Stimulated activated naive B cell treated with anti-CD40 and anti-IgM and Interleukin-4, amounts not matched to agents 10 μg/mL and 1 μg/mL and 100 μg/mL, for 72 hours (primary cell): ENCODE data around the gene POLR1D.
A peak's percentile ranks its signal among the peaks of the same experiment; 100 is the strongest.
"Not testable (repeated sequence)": the region's sequence is repeated elsewhere in the genome, so short reads cannot be mapped to it uniquely, and the experiment has no call there.

Source experiments
- ATAC-seq, 2 donors: fragments of 150-1000 bp; cut with Tn5 transposase; replicated peaks; 2 replicates each; pipeline ENCODE4 v1.10.0; 2021; ENCODE audit warnings: moderate library complexity in 1 of 2
- DNase-seq: peaks from one replicate; pipeline ENCODE4 v3.0.0; 2021
- H3K27ac Mint-ChIP-seq: one replicate; pipeline ENCODE4 v1.8.0; 2022; ENCODE audit warnings: mild to moderate bottlenecking, mixed read lengths
- H3K27me3 Mint-ChIP-seq, 2 donors: one replicate each; pipeline ENCODE4 v1.8.0; 2022; ENCODE audit warnings: mixed read lengths in 2 of 2
- H3K36me3 Mint-ChIP-seq, 2 donors: one replicate each; pipeline ENCODE4 v1.8.0; 2022; ENCODE audit warnings: mixed read lengths in 2 of 2, mild to moderate bottlenecking in 1 of 2
- H3K4me1 Mint-ChIP-seq, 2 donors: one replicate each; pipeline ENCODE4 v1.8.0; 2022; ENCODE audit warnings: mixed read lengths in 2 of 2, mild to moderate bottlenecking in 1 of 2
- H3K4me3 Mint-ChIP-seq, 2 donors: one replicate each; pipeline ENCODE4 v1.8.0; 2022; ENCODE audit warnings: mild to moderate bottlenecking in 2 of 2, mixed read lengths in 2 of 2, moderate library complexity in 1 of 2
- H3K9me3 Mint-ChIP-seq, 2 donors: one replicate each; pipeline ENCODE4 v1.8.0; 2022; ENCODE audit warnings: mixed read lengths in 2 of 2, mild to moderate bottlenecking in 1 of 2

Gene POLR1D

DNA sequence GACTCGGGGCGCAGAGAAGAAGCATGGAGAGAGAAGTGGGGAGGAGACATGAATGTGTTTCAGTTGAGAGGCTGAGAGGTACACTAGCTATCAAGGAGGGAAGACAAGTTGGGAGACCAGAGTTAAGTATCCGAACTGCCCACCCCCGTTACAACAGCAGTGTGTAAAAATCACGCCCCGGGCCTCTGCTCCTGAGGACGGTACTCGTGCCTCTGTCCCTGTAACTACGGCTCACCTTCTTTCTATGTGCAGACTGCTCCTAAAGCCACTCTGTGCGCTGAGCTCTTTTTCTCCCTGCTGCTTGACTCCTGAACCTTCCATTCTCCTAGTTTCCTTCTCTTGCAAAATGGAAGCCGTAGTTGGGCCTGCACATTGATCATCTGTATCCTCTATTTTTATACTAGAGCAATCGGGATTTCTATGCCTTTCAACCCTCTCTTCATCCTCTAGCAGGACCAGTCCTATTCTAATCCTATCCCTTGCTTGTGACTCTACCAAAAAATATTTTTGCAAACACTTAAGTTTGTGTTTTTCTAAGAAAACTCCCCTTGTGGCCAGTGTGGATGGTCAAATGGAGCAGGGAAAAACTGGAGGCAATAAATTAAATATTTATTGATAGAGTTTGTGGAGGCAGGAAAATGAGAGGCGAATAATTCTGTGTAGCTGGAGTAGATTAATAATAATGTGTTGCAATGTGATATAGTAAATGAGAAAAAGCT, 569 bp downstream of the POLR1D start:
- DNase-seq: no peak

DNA sequence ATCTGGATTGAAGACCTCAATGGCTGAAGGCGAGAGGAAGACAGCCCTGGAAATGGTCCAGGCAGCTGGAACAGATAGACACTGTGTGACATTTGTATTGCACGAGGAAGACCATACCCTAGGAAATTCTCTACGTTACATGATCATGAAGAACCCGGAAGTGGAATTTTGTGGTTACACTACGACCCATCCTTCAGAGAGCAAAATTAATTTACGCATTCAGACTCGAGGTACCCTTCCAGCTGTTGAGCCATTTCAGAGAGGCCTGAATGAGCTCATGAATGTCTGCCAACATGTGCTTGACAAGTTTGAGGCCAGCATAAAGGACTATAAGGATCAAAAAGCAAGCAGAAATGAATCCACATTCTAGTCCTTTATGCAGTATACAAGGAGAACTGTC, 1.2 kb downstream of the POLR1D start:
- Mint-ChIP-seq H3K4me3 (peak overlapping the region; percentile 94 to 95), H3K9me3 (no peaks in the 10 kb centered on the region), H3K27me3 (no peaks in the 10 kb centered on the region), H3K27ac (peak overlapping the region; percentile 14), H3K4me1 (peaks cover 48 to 75% of the 10 kb centered on the region in 2 donors), H3K36me3 (peaks cover 26 to 47% of the 10 kb centered on the region in 2 donors)
- ATAC-seq: no peak
- DNase-seq: no peak

More for the DNA sequence above, 569 bp downstream of the POLR1D start:
- Mint-ChIP-seq H3K4me1 (peaks cover 46 to 75% of the 10 kb centered on the region in 2 donors), H3K9me3 (no peaks in the 10 kb centered on the region), H3K27ac (peak overlapping the region; percentile 86), H3K36me3 (peaks cover 20 to 41% of the 10 kb centered on the region in 2 donors), H3K4me3 (peak overlapping the region; percentile 94 to 95), H3K27me3 (no peaks in the 10 kb centered on the region)
- no peak for ATAC-seq

DNA sequence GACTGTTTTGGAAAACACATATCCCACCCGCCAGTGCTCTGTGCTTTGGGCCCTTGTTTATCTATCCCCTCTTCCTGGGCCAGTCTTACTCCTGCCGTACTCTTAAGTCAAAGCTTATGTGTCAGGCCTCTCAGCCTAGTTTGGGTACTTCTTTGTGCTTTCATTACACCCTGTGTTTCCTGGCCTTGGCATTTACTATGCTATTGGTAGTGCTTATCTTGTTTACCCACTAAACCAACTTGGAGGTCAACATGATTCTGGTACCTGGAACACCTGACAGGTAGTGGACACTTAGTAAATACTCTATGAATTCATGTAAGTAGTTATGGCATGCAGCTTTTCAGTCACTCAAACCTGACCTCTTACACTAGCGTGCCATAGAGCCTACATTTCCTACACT, 2.4 kb downstream of the POLR1D start:
- Mint-ChIP-seq H3K27me3 (no peaks in the 10 kb centered on the region), H3K27ac (no peak overlapping the region), H3K4me1 (peaks cover 42 to 67% of the 10 kb centered on the region in 2 donors), H3K36me3 (peaks cover 33 to 52% of the 10 kb centered on the region in 2 donors), H3K9me3 (no peaks in the 10 kb centered on the region), H3K4me3 (no peak overlapping the region)
- DNase-seq (no peak), ATAC-seq (no peak)

DNA sequence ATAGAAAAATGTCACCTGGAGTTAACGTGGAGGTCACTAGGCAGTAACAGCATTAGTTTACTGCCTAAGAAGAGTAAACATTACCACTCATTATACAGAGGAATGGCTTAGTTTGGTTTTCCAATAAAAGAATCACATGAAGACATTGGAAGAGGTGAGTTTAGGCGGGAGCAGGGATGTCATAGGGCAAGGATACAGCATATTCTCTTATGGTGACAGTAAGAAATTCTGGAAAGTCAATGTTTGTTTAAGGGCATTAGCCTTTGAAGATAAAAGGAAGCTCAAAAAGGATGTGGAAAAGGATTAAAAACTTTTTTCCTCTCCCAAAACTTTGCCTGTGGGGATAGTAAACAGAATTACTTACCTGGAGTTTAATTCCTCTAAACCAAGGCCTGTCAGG, 4.1 kb downstream of the POLR1D start:
- H3K4me1 Mint-ChIP-seq: peaks cover 39 to 62% of the 10 kb centered on the region in 2 donors
- no peaks in the 10 kb centered on the region for H3K9me3 Mint-ChIP-seq
- no peak overlapping the region for H3K27ac Mint-ChIP-seq
- H3K36me3 Mint-ChIP-seq: peaks cover 35 to 55% of the 10 kb centered on the region in 2 donors
- no peaks in the 10 kb centered on the region for H3K27me3 Mint-ChIP-seq
- H3K4me3 Mint-ChIP-seq: no peak overlapping the region
- DNase-seq: no peak
- no peak for ATAC-seq

DNA sequence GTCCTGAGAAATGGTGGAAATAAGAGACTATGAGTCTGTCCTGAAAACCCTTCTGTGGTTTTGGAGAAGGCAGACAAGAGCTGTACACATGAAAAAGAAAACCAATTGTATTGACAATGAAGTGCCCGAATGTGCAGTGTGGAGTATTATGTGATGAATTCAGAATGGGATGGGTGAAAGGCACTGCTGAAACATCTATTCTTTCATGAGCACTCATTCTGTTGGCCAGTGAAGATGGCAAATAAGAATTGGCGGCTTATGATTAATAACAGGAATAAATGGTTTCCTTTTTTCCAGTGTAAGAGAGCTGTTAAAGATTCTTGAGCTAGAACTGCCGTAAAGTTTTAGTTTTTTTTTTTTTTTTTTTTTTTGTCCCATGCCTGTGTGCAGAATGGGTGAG, 5.7 kb downstream of the POLR1D start:
- H3K36me3 Mint-ChIP-seq: peaks cover 40 to 66% of the 10 kb centered on the region in 2 donors
- no peak overlapping the region for H3K27ac Mint-ChIP-seq
- DNase-seq (no peak), ATAC-seq (no peak)
- no peaks in the 10 kb centered on the region for H3K27me3 Mint-ChIP-seq
- H3K9me3 Mint-ChIP-seq: no peaks in the 10 kb centered on the region
- no peak overlapping the region for H3K4me3 Mint-ChIP-seq
- peaks cover 46 to 75% of the 10 kb centered on the region in 2 donors for H3K4me1 Mint-ChIP-seq

DNA sequence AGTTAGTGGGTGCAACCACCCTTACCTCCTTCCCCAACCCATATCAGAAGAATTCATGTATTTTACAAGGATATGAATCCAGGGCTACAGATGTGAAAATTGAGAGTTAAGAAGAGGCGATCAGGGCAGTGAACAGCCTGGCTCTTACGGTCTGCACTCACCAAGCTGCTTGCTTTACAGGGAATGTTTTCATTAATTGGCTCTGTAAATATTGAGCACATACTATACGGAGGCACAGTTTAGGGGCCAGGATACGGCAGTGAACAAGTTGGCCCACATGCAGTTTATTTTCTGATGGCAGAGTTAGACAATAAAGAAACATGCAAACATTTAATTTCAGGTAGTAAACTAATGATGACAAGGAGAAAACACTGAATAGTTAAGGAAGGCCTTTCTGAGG, 6.4 kb downstream of the POLR1D start:
- ATAC-seq: no peak
- peaks cover 42 to 75% of the 10 kb centered on the region in 2 donors for H3K4me1 Mint-ChIP-seq
- no peaks in the 10 kb centered on the region for H3K27me3 Mint-ChIP-seq
- no peak overlapping the region for H3K27ac Mint-ChIP-seq
- H3K36me3 Mint-ChIP-seq: peaks cover 45 to 67% of the 10 kb centered on the region in 2 donors
- no peaks in the 10 kb centered on the region for H3K9me3 Mint-ChIP-seq
- no peak for DNase-seq
- no peak overlapping the region for H3K4me3 Mint-ChIP-seq

DNA sequence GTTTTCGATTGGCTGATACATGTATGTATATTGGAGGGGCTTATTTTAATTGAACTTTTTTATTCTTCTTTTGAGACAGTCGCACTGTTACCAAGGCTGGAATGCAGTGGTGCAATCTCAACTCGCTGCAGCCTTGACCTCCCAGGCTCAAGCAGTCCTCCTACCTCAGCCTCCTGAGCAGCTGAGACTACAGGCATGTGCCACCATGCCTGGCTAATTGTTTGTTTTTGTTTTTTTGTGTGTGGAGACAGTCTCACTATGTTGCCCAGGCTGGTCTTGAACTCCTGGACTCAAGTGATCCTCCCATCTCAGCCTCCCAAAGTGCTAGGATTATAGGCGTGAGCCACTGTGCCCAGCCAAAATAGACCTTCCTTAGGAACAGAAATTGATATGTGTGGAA, 7.1 kb downstream of the POLR1D start:
- DNase-seq, H3K9me3 Mint-ChIP-seq, ATAC-seq, H3K4me3 Mint-ChIP-seq, H3K27me3 Mint-ChIP-seq, H3K27ac Mint-ChIP-seq: not testable (repeated sequence)
- peaks cover 37 to 71% of the 10 kb centered on the region in 2 donors for H3K4me1 Mint-ChIP-seq
- peaks cover 41 to 62% of the 10 kb centered on the region in 2 donors for H3K36me3 Mint-ChIP-seq

DNA sequence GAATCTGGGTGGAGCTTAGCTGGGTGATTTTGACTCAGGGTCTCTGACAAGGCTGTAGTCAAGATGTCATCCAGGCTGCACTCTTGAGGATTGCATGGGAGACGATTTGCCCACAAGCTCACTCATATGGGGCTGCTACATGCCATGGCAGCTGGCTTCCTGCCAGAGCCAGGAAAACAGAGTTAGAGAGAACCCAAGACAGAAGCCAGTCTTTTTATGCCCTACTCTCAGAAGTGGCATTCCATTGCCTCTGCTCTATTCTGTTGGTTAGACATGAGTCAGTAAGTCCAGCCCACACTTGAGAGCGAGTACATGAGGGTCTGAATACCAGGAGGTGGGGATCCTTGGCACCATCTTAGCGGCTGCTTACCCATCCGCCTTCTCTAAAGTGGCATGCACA, 9.5 kb downstream of the POLR1D start:
- H3K27ac Mint-ChIP-seq: no peak overlapping the region
- ATAC-seq (no peak), DNase-seq (no peak)
- H3K4me1 Mint-ChIP-seq: peaks cover 31 to 60% of the 10 kb centered on the region in 2 donors
- peaks cover 35 to 52% of the 10 kb centered on the region in 2 donors for H3K36me3 Mint-ChIP-seq
- H3K4me3 Mint-ChIP-seq: no peak overlapping the region
- H3K27me3 Mint-ChIP-seq: no peaks in the 10 kb centered on the region
- H3K9me3 Mint-ChIP-seq: no peaks in the 10 kb centered on the region

DNA sequence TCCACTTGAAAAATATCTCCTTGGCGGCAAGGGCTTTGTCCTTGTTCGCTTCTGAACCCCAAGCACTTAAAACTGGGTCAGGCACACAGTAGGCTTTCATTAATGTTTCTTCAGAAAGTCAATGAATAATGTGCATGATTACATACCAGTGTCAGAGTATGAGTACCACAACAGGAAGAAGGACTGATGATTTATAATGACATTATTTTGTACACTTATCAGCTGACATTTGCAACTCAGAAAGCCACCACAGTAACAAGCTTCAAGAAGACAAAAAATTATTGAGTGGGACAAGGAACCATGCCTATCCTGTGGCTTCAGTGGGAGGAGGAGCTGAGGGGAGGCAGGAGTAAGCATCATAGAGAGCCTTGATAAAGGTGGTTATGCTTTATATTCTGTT, 10.0 kb downstream of the POLR1D start:
- H3K36me3 Mint-ChIP-seq: peaks cover 35 to 49% of the 10 kb centered on the region in 2 donors
- DNase-seq: no peak

DNA sequence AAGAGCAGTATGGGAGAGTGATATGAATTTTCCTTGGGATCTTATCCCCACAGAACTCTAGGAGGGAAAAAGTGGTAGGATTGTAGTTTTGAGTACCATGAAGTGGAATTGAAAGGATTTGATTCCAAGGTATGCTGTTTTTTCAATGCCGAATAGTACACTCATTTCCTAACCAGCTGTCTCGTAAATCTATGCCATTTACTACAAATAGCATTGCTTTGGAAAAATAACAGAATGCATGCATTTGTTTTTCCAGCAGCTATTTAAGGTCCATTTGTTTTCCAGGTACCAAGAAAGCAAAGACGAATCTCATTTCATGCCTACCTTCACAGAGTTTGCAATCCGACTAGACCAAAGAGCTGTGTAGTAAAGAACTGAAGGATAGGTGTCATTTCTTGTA, 10.5 kb downstream of the POLR1D start:
- no peaks in the 10 kb centered on the region for H3K27me3 Mint-ChIP-seq
- peaks cover 32 to 50% of the 10 kb centered on the region in 2 donors for H3K36me3 Mint-ChIP-seq
- H3K4me3 Mint-ChIP-seq: no peak overlapping the region
- ATAC-seq (no peak), DNase-seq (no peak)
- peaks cover 26 to 56% of the 10 kb centered on the region in 2 donors for H3K4me1 Mint-ChIP-seq
- no peak overlapping the region for H3K27ac Mint-ChIP-seq
- no peaks in the 10 kb centered on the region for H3K9me3 Mint-ChIP-seq

More for the DNA sequence above, 10.0 kb downstream of the POLR1D start:
- no peak overlapping the region for H3K4me3 Mint-ChIP-seq
- H3K4me1 Mint-ChIP-seq: peaks cover 28 to 56% of the 10 kb centered on the region in 2 donors
- no peaks in the 10 kb centered on the region for H3K27me3 Mint-ChIP-seq
- no peak overlapping the region for H3K27ac Mint-ChIP-seq
- no peaks in the 10 kb centered on the region for H3K9me3 Mint-ChIP-seq
- peak in 1 of 2 donors; percentile 20 for ATAC-seq

DNA sequence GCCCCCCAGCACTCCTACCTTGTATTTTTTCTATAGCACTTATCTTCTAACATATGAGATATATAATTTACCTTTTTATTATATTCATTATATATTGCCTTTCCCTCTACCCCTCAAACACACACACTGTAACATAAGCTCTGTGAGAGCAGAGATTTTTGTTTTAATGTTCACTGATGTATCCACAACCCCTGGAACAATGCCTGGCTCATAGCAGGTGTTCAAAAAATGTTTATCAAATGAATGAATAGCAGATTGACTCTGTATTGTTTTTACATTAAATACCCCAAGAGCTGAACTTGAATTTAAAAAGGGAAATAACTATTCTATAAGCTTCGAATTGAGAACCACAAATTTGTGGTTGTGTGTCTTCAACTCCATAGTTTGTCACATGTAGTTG, 11.0 kb downstream of the POLR1D start:
- peaks cover 21 to 52% of the 10 kb centered on the region in 2 donors for H3K4me1 Mint-ChIP-seq

DNA sequence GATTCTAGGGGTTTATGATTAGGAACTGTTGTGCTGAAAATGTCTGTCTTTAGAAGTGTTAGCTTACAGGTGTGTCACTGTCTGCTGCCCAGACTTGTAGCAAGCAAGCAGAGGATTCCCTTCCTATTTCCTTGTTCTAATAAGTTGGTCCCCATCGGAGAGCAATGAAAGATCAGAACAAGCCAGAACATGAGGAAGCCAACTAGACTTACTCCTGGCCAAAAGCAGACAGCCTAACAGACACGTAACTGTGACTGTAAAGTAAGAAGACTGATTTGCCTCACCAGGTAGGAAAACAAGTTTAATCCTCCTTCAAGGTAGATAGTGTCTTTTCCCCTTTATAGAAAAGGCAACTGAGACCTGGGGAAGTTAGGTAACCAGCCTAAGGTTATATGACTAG, 12.5 kb downstream of the POLR1D start:
- no peaks in the 10 kb centered on the region for H3K27me3 Mint-ChIP-seq
- H3K9me3 Mint-ChIP-seq: no peaks in the 10 kb centered on the region
- no peak for ATAC-seq

More for the DNA sequence above, 11.0 kb downstream of the POLR1D start:
- peaks cover 29 to 45% of the 10 kb centered on the region in 2 donors for H3K36me3 Mint-ChIP-seq
- DNase-seq: no peak
- no peaks in the 10 kb centered on the region for H3K27me3 Mint-ChIP-seq
- H3K9me3 Mint-ChIP-seq: no peaks in the 10 kb centered on the region
- ATAC-seq: no peak
- H3K27ac Mint-ChIP-seq: no peak overlapping the region
- H3K4me3 Mint-ChIP-seq: no peak overlapping the region

DNA sequence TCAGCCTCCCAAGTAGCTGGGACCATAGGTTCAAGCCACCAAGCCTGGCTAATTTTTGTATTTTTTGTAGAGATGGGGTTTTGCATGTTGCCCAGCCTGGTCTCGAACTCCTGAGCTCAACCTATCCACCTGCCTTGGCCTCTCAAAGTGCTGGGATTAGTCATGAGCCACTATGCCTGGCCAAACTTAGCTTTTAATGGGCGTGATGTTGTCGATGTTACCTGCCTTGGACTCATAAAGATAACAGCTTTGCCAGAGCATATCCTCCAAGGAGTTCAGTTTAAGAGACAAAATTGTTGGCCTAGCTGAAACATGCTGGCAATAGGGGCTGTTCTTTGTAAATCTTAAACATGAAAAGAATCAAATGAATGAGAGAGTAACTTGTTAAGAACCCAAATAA, 13.1 kb downstream of the POLR1D start:
- peaks cover 22 to 60% of the 10 kb centered on the region in 2 donors for H3K4me1 Mint-ChIP-seq
- H3K27me3 Mint-ChIP-seq: no peaks in the 10 kb centered on the region
- H3K9me3 Mint-ChIP-seq: no peaks in the 10 kb centered on the region
- DNase-seq: no peak
- H3K36me3 Mint-ChIP-seq: peaks cover 23 to 46% of the 10 kb centered on the region in 2 donors
- no peak for ATAC-seq
- H3K27ac Mint-ChIP-seq: peak overlapping the region; percentile 56
- H3K4me3 Mint-ChIP-seq: no peak overlapping the region

More for the DNA sequence above, 12.5 kb downstream of the POLR1D start:
- DNase-seq: no peak
- H3K4me3 Mint-ChIP-seq: no peak overlapping the region
- peaks cover 23 to 46% of the 10 kb centered on the region in 2 donors for H3K36me3 Mint-ChIP-seq
- H3K27ac Mint-ChIP-seq: no peak overlapping the region
- H3K4me1 Mint-ChIP-seq: peaks cover 19 to 60% of the 10 kb centered on the region in 2 donors

DNA sequence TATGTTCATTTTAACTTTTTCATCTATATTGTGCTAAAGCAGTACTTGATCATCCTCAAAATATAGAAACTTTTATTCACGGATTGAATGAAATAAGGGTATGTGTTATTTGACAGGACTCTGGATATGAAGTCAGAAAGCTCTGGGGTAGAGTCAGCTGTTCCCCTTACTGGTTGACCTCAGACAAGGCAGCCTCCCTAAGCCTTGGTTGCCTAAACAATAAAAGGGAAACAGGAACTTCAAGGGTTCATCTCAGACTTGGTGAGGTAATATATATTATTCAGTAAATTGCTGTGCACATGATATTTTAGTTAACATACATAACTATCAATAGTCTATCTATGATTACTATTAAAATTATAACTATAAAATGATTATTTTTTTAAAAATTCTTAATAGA, 13.6 kb downstream of the POLR1D start:
- no peaks in the 10 kb centered on the region for H3K9me3 Mint-ChIP-seq
- no peak overlapping the region for H3K4me3 Mint-ChIP-seq
- H3K27me3 Mint-ChIP-seq: no peaks in the 10 kb centered on the region
- no peak overlapping the region for H3K27ac Mint-ChIP-seq
- ATAC-seq (peak; percentile 64 to 68), DNase-seq (no peak)
- H3K36me3 Mint-ChIP-seq: peaks cover 23 to 46% of the 10 kb centered on the region in 2 donors
- H3K4me1 Mint-ChIP-seq: peaks cover 22 to 60% of the 10 kb centered on the region in 2 donors

DNA sequence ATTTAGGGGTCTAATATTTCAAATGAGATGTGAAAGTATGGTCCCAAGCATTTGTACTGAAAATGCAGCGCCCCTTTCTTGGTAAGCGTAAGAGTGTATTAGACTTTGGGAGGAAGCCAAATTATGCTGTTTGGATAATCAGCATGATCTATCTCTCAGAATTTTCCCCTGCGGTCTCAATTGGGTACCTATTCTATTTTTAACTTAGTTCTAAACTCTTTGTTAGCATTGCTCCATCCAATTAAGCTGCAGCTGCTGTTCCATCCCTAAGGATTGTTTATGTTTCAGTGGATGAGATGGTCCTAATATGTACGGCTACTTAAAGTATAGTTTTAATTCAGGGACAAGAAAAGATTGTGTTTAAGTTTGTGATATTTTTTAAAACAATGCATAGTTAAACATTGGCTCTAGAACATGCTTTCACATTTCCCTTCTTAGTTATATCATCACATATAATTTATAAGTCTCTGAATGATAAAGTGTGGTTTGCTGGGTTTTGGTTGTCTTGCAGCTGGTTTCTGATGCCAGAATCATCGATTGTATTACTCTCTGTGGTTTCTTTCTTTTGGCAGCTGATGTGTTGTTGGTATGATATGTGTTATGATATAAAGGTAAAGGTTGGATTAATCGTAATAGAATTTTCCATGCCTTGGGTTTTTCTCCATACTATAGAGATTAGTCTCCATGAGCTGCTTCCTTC, 15.0 kb downstream of the POLR1D start:
- DNase-seq: no peak
- no peak overlapping the region for H3K4me3 Mint-ChIP-seq
- no peak for ATAC-seq
- H3K4me1 Mint-ChIP-seq: peaks cover 14 to 48% of the 10 kb centered on the region in 2 donors
- H3K27ac Mint-ChIP-seq: no peak overlapping the region
- peaks cover 17 to 34% of the 10 kb centered on the region in 2 donors for H3K36me3 Mint-ChIP-seq
- no peaks in the 10 kb centered on the region for H3K9me3 Mint-ChIP-seq
- no peaks in the 10 kb centered on the region for H3K27me3 Mint-ChIP-seq
